Endothelial cell of umbilical vein (primary cell): ENCODE measurements around the gene OVOL1. TPM values are rescaled to one million over a fixed set of nuclear protein-coding genes. Genes with fewer than 3 reads are reported as not detected.

Source experiments
- BruUV-seq: library from RNA; stranded (reverse); fragments of 400-500 nt; replicated peaks from 2 replicates; lab custom pipeline; 2021; lab: Mats Ljungman, UMichigan
- CTCF ChIA-PET: fragments of 300-600, 350-600 bp; sonication (Branson Sonifier 250); formaldehyde crosslinking; loops from one replicate; lab custom pipeline; 2021; ENCODE audit warnings: antibody characterized with exemption, inconsistent platforms; lab: Charles Lee
- POLR2A ChIA-PET: fragments of 300-600, 350-600 bp; sonication (Branson Sonifier 250); formaldehyde crosslinking; loops from one replicate; lab custom pipeline; 2021; ENCODE audit warnings: antibody characterized with exemption, inconsistent platforms; lab: Charles Lee
- DNase-seq: peaks from one replicate; pipeline ENCODE4 v3.0.0-alpha.2; 2011; ENCODE audit warnings: low read depth, low spot score
- FAIRE-seq: peaks from 2 replicates; lab custom pipeline; 2011; peaks lifted over from hg19 to GRCh38; lab: Jason Lieb, UNC
- H2AFZ ChIP-seq: 2 replicates; pipeline ENCODE4 v1.6.0; 2012; ENCODE audit warnings: low read depth, low read length, control low read depth, inconsistent platforms
- H3K27ac ChIP-seq: 2 replicates; pipeline ENCODE4 v1.5.1; 2011; ENCODE audit warnings: low read depth, mild to moderate bottlenecking, control low read depth, low read length, moderate library complexity; ENCODE audit not compliant: insufficient read depth
- H3K27me3 ChIP-seq, 2 experiments: 2 replicates each; pipeline versions ENCODE4 v1.6.0 to v1.6.1; 2011; ENCODE audit warnings: low read length in 2 of 2, mixed read lengths in 1 of 2; ENCODE audit not compliant: control insufficient read depth in 2 of 2, insufficient read depth in 2 of 2
- H3K36me3 ChIP-seq, 2 experiments: 2 replicates in 1 of 2; 3 replicates in 1 of 2; pipeline ENCODE4 v1.5.1; 2011; ENCODE audit warnings: low read length in 2 of 2, mild to moderate bottlenecking in 1 of 2, moderate library complexity in 1 of 2; ENCODE audit not compliant: control insufficient read depth in 2 of 2, insufficient read depth in 2 of 2; ENCODE audit errors: extremely low read depth in 1 of 2
- H3K4me1 ChIP-seq: 3 replicates; pipeline ENCODE4 v1.5.1; 2011; ENCODE audit warnings: mild to moderate bottlenecking, low read length; ENCODE audit not compliant: control insufficient read depth, insufficient read depth; ENCODE audit errors: extremely low read depth
- H3K4me2 ChIP-seq: 2 replicates; pipeline ENCODE4 v1.6.1; 2011; ENCODE audit warnings: low read length, control low read depth, mixed read lengths; ENCODE audit not compliant: insufficient read depth
- H3K4me3 ChIP-seq, 3 experiments: fragments of 200-600 bp in 1 of 3; sonication (generic), shearing (Covaris generic) in 1 of 3; replicated peaks in 1 of 3; 2 replicates each; pipeline ENCODE4 v1.5.1; 2011 to 2016; ENCODE audit warnings: control low read depth in 3 of 3, low read length in 3 of 3, mild to moderate bottlenecking in 2 of 3, inconsistent platforms in 1 of 3, low read depth in 1 of 3, moderate library complexity in 1 of 3; ENCODE audit not compliant: insufficient read depth in 1 of 3
- H3K79me2 ChIP-seq: 2 replicates; pipeline ENCODE4 v1.6.0; 2012; ENCODE audit warnings: low read length, inconsistent platforms; ENCODE audit not compliant: control insufficient read depth, insufficient read depth
- H3K9ac ChIP-seq: replicated peaks from 2 replicates; pipeline ENCODE3; 2011; ENCODE audit warnings: low read length, control low read depth; ENCODE audit not compliant: insufficient read depth; ENCODE audit errors: extremely low read depth
- H3K9me1 ChIP-seq: replicated peaks from 3 replicates; pipeline ENCODE4 v1.6.0; 2011; ENCODE audit warnings: mild to moderate bottlenecking, low read length; ENCODE audit not compliant: control insufficient read depth, insufficient read depth; ENCODE audit errors: extremely low read depth
- H3K9me3 ChIP-seq: replicated peaks from 2 replicates; pipeline ENCODE4 v1.5.1; 2012; ENCODE audit warnings: low read length, inconsistent platforms; ENCODE audit not compliant: control insufficient read depth, insufficient read depth
- H4K20me1 ChIP-seq: replicated peaks from 2 replicates; pipeline ENCODE3; 2011; ENCODE audit warnings: mild to moderate bottlenecking, low read length; ENCODE audit not compliant: control insufficient read depth, insufficient read depth; ENCODE audit errors: extremely low read depth
- CTCF ChIP-seq, 2 donors: IDR thresholded peaks; 1 replicate in 1 of 2; 2 replicates in 1 of 2; pipeline ENCODE4 v1.5.1; 2011; ENCODE audit warnings: low read length in 2 of 2, mild to moderate bottlenecking in 2 of 2, moderate library complexity in 2 of 2, control low read depth in 1 of 2, inconsistent platforms in 1 of 2, low read depth in 1 of 2; ENCODE audit not compliant: insufficient read depth in 1 of 2; ENCODE audit errors: extremely low read depth in 1 of 2
- FOS ChIP-seq: IDR thresholded peaks from 2 replicates; pipeline ENCODE4 v1.6.1; 2011; ENCODE audit warnings: mild to moderate bottlenecking, low read length, moderate library complexity, borderline replicate concordance; ENCODE audit not compliant: insufficient read depth
- GATA2 ChIP-seq: IDR thresholded peaks from 2 replicates; pipeline ENCODE4 v1.7.0; 2011; ENCODE audit warnings: low read depth, mild to moderate bottlenecking, moderate library complexity, mixed read lengths, low read length; ENCODE audit not compliant: insufficient read length, insufficient read depth
- MAX ChIP-seq: IDR thresholded peaks from 2 replicates; pipeline ENCODE4 v1.6.1; 2011; ENCODE audit not compliant: insufficient read depth, insufficient read length
- POLR2A ChIP-seq: IDR thresholded peaks from 2 replicates; pipeline ENCODE4 v1.6.1; 2012; ENCODE audit warnings: low read depth, mild to moderate bottlenecking, control low read depth, low read length
- dilution Hi-C: fragments of 300-500 bp; cut with MboI; formaldehyde crosslinking; loops from one replicate; pipeline ENCODE4 v1.15.0; 2019; ENCODE audit warnings: low sequenced_read_pairs; ENCODE audit not compliant: extremely low pct_ligation_motif_present
- intact Hi-C: fragments of 100-400 bp; cut with micrococcal nuclease; formaldehyde crosslinking; loops from one replicate; pipeline ENCODE4 v1.10.0; 2022
- polyA plus RNA-seq, 4 experiments: library from polyadenylated mRNA; depleted of rRNA in 3 of 4; stranded (reverse) in 3 of 4; unstranded in 1 of 4; fragments of >200 nt; gene quantifications; 2 replicates each; pipeline versions ENCODE4 v1.2.1 to v1.2.3, GENCODE V29; 2011 to 2012; ENCODE audit warnings: missing spikeins in 1 of 4
- total RNA-seq: library from RNA; stranded (reverse); gene quantifications from 2 replicates; pipeline ENCODE4 v1.2.3, GENCODE V29; 2021

Gene OVOL1
- total and polyA plus RNA-seq, 2 donors (not counting 3 experiments of a cell fraction or from before 2014, with no cell fraction given): not detected

GRCh38 chr11:65806979-65807378 lies 20.1 kb downstream of the OVOL1 start:
- no peaks in the 10 kb centered on the region for H3K79me2 ChIP-seq
- no peak overlapping the region for H3K9ac ChIP-seq
- no TSS peak for BruUV-seq
- H3K27ac ChIP-seq: no peak overlapping the region
- H3K9me1 ChIP-seq: no peaks in the 10 kb centered on the region
- CTCF ChIA-PET: interaction anchor here (1.2 to 3.0 kb wide), 4 partner anchors 10 to 62 kb away, joined by 4 to 16 read pairs (median 8); partner anchors contain the start of gene AP5B1
- H3K4me2 ChIP-seq: no peak overlapping the region
- intact Hi-C loops (no loop called here), dilution Hi-C loops (no loop called here)
- H3K36me3 ChIP-seq: no peaks in the 10 kb centered on the region
- H4K20me1 ChIP-seq: no peaks in the 10 kb centered on the region
- POLR2A ChIA-PET: interaction anchor here (0.7 kb wide), 1 partner anchor 98 kb away, joined by 6 read pairs; no protein-coding TSS in a partner anchor
- H3K4me1 ChIP-seq: no peaks in the 10 kb centered on the region
- no peak overlapping the region for H3K4me3 ChIP-seq
- H2AFZ ChIP-seq: no peak overlapping the region
- H3K27me3 ChIP-seq: peaks cover 18 to 20% of the 10 kb centered on the region in 2 experiments
- FAIRE-seq (no peak), DNase-seq (no peak)
- no peaks in the 10 kb centered on the region for H3K9me3 ChIP-seq
- TF ChIP-seq GATA2 (no peak), CTCF (IDR thresholded peaks at IDR 0.05; ENCODE audit: extremely low read depth in 1 of 2, insufficient read depth in 1 of 2, low read depth in 1 of 2, low read length in 2 of 2) (no peak), MAX (no peak), POLR2A (no peak), FOS (no peak)
